HepG2 (cell line): ENCODE measurements around the gene CNPY4. TPM values are rescaled to one million over a fixed set of nuclear protein-coding genes. Genes with fewer than 3 reads are reported as not detected.

Source experiments
- AHR ChIP-seq: IDR thresholded peaks from 2 replicates; pipeline ENCODE4 v1.6.1; 2018; ENCODE audit warnings: missing genetic modification reagents, missing compliant biosample characterization
- ATF4 ChIP-seq, 2 experiments: fragments of 450-650 bp in 1 of 2; sonication (generic) in 1 of 2; formaldehyde crosslinking; IDR thresholded peaks; 2 replicates each; pipeline versions ENCODE4 v1.5.0 to v1.8.0; 2020 to 2022; ENCODE audit warnings: mild to moderate bottlenecking in 1 of 2, missing genetic modification reagents in 1 of 2
- ATF7 ChIP-seq, 2 experiments: fragments of 450-650 bp in 1 of 2; sonication (generic) in 1 of 2; formaldehyde crosslinking in 1 of 2; IDR thresholded peaks; 2 replicates each; pipeline versions ENCODE4 v1.4.0 to v1.6.1; 2016 to 2020; ENCODE audit warnings: antibody characterized with exemption in 1 of 2, mild to moderate bottlenecking in 1 of 2, missing genetic modification reagents in 1 of 2
- CBFB ChIP-seq: sonication (generic); formaldehyde crosslinking; IDR thresholded peaks from 2 replicates; pipeline ENCODE4 v1.4.0; 2020; ENCODE audit warnings: missing genetic modification reagents
- FLYWCH1 ChIP-seq: sonication (generic); formaldehyde crosslinking; IDR thresholded peaks from 2 replicates; pipeline ENCODE4 v1.8.1; 2023; ENCODE audit warnings: mild to moderate bottlenecking, missing genetic modification reagents
- KDM5B ChIP-seq: sonication (generic); formaldehyde crosslinking; IDR thresholded peaks from 2 replicates; pipeline ENCODE4 v1.4.0; 2020; ENCODE audit warnings: missing genetic modification reagents, mild to moderate bottlenecking, borderline replicate concordance
- MAZ ChIP-seq, 2 experiments: sonication (generic) in 1 of 2; formaldehyde crosslinking in 1 of 2; IDR thresholded peaks; 2 replicates each; pipeline versions ENCODE4 v1.5.0 to v1.6.1; 2012 to 2020; ENCODE audit warnings: low read depth in 2 of 2, mild to moderate bottlenecking in 2 of 2, borderline replicate concordance in 1 of 2, improper control_type of control experiment in 1 of 2, low read length in 1 of 2, missing genetic modification reagents in 1 of 2, moderate library complexity in 1 of 2
- MEIS1 ChIP-seq: sonication (generic); formaldehyde crosslinking; IDR thresholded peaks from 2 replicates; pipeline ENCODE4 v1.9.0; 2021; ENCODE audit warnings: mild to moderate bottlenecking, missing genetic modification reagents, moderate library complexity, borderline replicate concordance
- NFAT5 ChIP-seq: sonication (generic); formaldehyde crosslinking; IDR thresholded peaks from 2 replicates; pipeline ENCODE4 v1.4.0; 2020; ENCODE audit warnings: missing genetic modification reagents
- NR2F6 ChIP-seq, 2 experiments: IDR thresholded peaks; 2 replicates each; pipeline ENCODE4 v1.6.1; 2016; ENCODE audit warnings: antibody characterized with exemption in 1 of 2, mild to moderate bottlenecking in 1 of 2
- RBM22 ChIP-seq: fragments of 200-400 bp; formaldehyde crosslinking; optimal IDR thresholded peaks from 2 replicates; pipeline ENCODE3; 2017; ENCODE audit warnings: mild to moderate bottlenecking, low read length, moderate library complexity
- RCOR2 ChIP-seq: IDR thresholded peaks from 2 replicates; pipeline ENCODE4 v1.6.1; 2016; ENCODE audit warnings: missing biosample characterization, missing genetic modification reagents
- RXRB ChIP-seq: IDR thresholded peaks from 2 replicates; pipeline ENCODE4 v1.6.1; 2016; ENCODE audit warnings: borderline replicate concordance, missing genetic modification reagents, missing compliant biosample characterization
- SIN3A ChIP-seq: IDR thresholded peaks from 2 replicates; pipeline ENCODE4 v1.6.1; 2011; ENCODE audit warnings: low read depth, mild to moderate bottlenecking, control low read depth, low read length, borderline replicate concordance
- SMYD3 ChIP-seq: sonication (generic); formaldehyde crosslinking; IDR thresholded peaks from 2 replicates; pipeline ENCODE4 v1.8.1; 2023; ENCODE audit warnings: mild to moderate bottlenecking, missing genetic modification reagents
- TP53 ChIP-seq: sonication (generic); formaldehyde crosslinking; conservative IDR thresholded peaks from 2 replicates; pipeline ENCODE4 v1.4.0; 2020; ENCODE audit warnings: missing genetic modification reagents
- ZFP90 ChIP-seq: sonication (generic); formaldehyde crosslinking; IDR thresholded peaks from 2 replicates; pipeline ENCODE4 v1.8.0; 2022; ENCODE audit warnings: missing genetic modification reagents, mild to moderate bottlenecking, inconsistent platforms, borderline replicate concordance
- ZNF33B ChIP-seq: sonication (generic); formaldehyde crosslinking; IDR thresholded peaks from 2 replicates; pipeline ENCODE4 v1.5.1; 2020; ENCODE audit warnings: mild to moderate bottlenecking, missing genetic modification reagents
- ZNF362 ChIP-seq: sonication (generic); formaldehyde crosslinking; IDR thresholded peaks from 2 replicates; pipeline ENCODE4 v1.4.0; 2020; ENCODE audit warnings: missing genetic modification reagents, mild to moderate bottlenecking, borderline replicate concordance
- ZNF768 ChIP-seq: sonication (generic); formaldehyde crosslinking; IDR thresholded peaks from 2 replicates; pipeline ENCODE4 v1.4.0; 2020; ENCODE audit warnings: missing genetic modification reagents
- ZNF879 ChIP-seq: sonication (generic); formaldehyde crosslinking; IDR thresholded peaks from 2 replicates; pipeline ENCODE4 v1.8.1; 2023; ENCODE audit warnings: missing genetic modification reagents
- polyA plus RNA-seq, 8 experiments: library from polyadenylated mRNA; depleted of rRNA in 3 of 8; stranded (reverse) in 7 of 8; unstranded in 1 of 8; fragments of >200 nt; fragmentation: Illumina TruSeq in 4 of 8; extraction: Trizol in 4 of 8; gene quantifications; 2 replicates each; pipeline versions ENCODE4 v1.2.1 to v1.2.3, GENCODE V29; 2011 to 2016; ENCODE audit warnings: low read depth in 4 of 8, missing spikeins in 1 of 8, mixed read lengths in 1 of 8; ENCODE audit not compliant: insufficient read depth in 1 of 8
- total RNA-seq, 5 experiments: library from RNA; depleted of rRNA; stranded (reverse); fragments of >200 nt; fragmentation: Illumina TruSeq; extraction: Trizol; gene quantifications; 2 replicates each; pipeline ENCODE4 v1.2.3, GENCODE V29; 2016; ENCODE audit warnings: low read depth in 1 of 5

The CNPY4 gene
- total and polyA plus RNA-seq, 2 of the 13 experiments (the other 11 are each of a cell fraction or from before 2014, with no cell fraction given), result 6.2 to 12.7 TPM

- TF ChIP-seq ZFP90 (CRISPR knock-in tag) (peak; percentile 69), ZNF33B (CRISPR knock-in tag) (peak; percentile 99; the same call in 1 of the 2 replicates), AHR (peak; percentile 91), NR2F6 (IDR thresholded peaks at IDR 0.05) (no peak), NR2F6 (CRISPR knock-in tag; IDR thresholded peaks at IDR 0.05) (peak; percentile 54; the same call in 1 of the 2 replicates), RXRB (CRISPR knock-in tag) (peak; percentile 69), ZNF362 (CRISPR knock-in tag) (peak; percentile 37; the same call in 1 of the 2 replicates), MEIS1 (CRISPR knock-in tag) (peak; percentile 89), NFAT5 (peak; percentile 88), SMYD3 (CRISPR knock-in tag) (peak; percentile 76), FLYWCH1 (peak; percentile 85; the same call in 1 of the 2 replicates), MAZ (IDR thresholded peaks at IDR 0.05; ENCODE audit: borderline replicate concordance, low read depth, low read length) (no peak), MAZ (CRISPR knock-in tag; IDR thresholded peaks at IDR 0.05; ENCODE audit: low read depth) (peak; percentile 81), TP53 (CRISPR knock-in tag) (no peak), ZNF768 (CRISPR knock-in tag) (peak; percentile 83; the same call in 1 of the 2 replicates), SIN3A (peak; percentile 78; the same call in 1 of the 2 replicates), RCOR2 (CRISPR knock-in tag) (no peak), RBM22 (no peak), ATF7 (IDR thresholded peaks at IDR 0.05) (no peak), ATF7 (CRISPR knock-in tag; IDR thresholded peaks at IDR 0.05) (peak; percentile 53; the same call in 1 of the 2 replicates), CBFB (peak; percentile 79; the same call in 1 of the 2 replicates), ATF4 (CRISPR knock-in tag; IDR thresholded peaks at IDR 0.05) (peak in 1 of 2 experiments; percentile 67; a peak in 1 of 4 replicates), KDM5B (CRISPR knock-in tag) (peak; percentile 97), ZNF879 (peak; percentile 91; the same call in 1 of the 2 replicates)
Measured at GRCh38 chr7:100088621-100089457, 30.6 kb upstream of the CNPY4 start, which contains the start of gene COPS6 (continued).
